HG03565 (cell line): ENCODE results near the gene LOXL1.
"Not testable (repeated sequence)": the region's sequence is repeated elsewhere in the genome, so short reads cannot be mapped to it uniquely, and the experiment has no call there.

Experiments
- ATAC-seq: cut with Tn5 transposase; IDR thresholded peaks from one replicate; pipeline ENCODE4 v1.9.1; 2021; ENCODE audit warnings: mild to moderate bottlenecking, moderate library complexity; ENCODE audit not compliant: unreplicated experiment

Gene LOXL1

GRCh38 chr15:73972984-73973682 is 46.9 kb downstream of the LOXL1 start:
- no peak for ATAC-seq

DNA sequence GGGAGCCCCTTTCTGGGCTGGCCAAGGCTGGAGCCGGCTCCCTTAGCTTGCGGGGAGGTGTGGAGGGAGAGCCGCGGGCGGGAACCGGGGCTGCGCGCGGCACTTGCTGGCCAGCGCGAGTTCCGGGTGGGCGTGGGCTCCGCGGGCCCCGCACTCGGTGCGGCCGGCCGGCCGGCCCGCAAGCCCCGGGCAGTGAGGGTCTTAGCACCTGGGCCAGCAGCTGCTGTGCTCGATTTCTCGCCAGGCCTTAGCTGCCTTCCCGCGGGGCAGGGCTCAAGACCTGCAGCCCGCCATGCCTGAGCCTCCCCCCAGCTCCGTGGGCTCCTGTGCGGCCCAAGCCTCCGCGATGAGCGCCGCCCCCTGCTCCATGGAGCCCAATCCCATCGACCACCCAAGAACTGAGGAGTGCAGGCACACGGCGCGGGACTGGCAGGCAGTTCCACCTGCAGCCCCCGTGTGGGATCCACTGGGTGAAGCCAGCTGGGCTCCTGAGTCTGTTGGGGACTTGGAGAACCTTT is 47.5 kb downstream of the LOXL1 start:
- not testable (repeated sequence) for ATAC-seq

DNA sequence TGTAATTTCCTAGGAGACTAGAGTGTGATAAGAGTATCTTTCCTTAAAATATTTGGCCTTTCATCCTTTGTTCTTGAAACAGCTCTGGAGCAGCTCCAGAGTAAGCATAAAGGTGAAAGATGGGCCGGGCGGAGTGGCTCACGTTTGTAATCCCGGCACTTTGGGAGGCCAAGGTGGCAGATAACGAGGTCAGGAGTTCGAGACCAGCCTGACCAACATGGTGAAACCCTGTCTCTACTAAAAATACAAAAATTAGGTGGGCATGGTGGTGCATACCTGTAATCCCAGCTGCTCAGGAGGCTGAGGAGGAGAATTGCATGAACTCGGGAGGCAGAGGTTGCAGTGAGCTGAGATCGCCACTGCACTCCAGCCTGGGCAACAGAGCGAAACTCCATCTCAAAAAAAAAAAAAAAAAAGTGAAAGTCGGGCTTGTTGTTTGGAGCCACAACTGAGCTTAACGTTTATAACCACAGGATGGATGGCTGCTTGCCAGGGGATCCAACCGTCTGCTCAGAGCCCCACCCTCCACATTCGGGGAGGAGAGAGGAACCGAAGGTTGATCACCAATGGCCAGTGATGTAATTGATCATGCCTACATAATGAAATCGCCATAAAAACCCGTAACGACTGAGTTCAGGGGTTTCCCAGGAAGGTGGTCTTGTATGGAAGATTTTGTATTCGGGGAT is 49.3 kb downstream of the LOXL1 start:
- ATAC-seq, result not testable (repeated sequence)

- no peak for ATAC-seq
Observed at GRCh38 chr15:73978896-73979295, 52.6 kb downstream of the LOXL1 start.

GRCh38 chr15:73979636-73980035 is 53.4 kb downstream of the LOXL1 start:
- ATAC-seq, result no peak

GRCh38 chr15:73981761-73982221 is 55.5 kb downstream of the LOXL1 start:
- ATAC-seq, result no peak

GRCh38 chr15:73982222-73982962 is 56.1 kb downstream of the LOXL1 start:
- ATAC-seq, result no peak

DNA sequence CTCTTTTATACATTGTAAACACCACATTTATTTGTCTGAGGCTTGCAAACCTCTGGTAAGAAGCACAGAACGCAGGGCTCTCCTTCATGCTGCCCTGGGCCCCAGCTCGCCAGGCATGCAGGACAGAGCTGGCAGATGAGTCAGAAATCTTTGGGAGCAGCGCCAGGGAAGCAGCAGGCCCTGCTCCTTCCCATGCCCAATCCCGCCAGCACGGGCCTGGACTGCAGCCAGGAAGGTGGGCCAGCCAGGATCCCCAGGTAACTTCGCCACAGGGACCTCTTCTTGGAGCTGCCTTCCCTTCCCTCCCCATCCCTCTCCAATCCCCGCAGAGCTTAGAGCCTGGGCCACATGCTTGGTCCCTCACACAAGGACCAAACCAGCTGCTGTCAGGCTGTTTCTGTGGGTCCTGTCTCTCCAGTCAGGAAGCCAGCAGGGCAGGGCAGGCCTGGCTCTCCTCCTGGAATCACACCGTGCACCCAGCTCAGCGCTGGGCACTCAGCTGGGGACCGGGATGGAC is 57.0 kb downstream of the LOXL1 start:
- no peak for ATAC-seq

- no peak for ATAC-seq
Observed at GRCh38 chr15:73983773-73984172, 57.5 kb downstream of the LOXL1 start.

- no peak for ATAC-seq
Observed at GRCh38 chr15:73984208-73984979, 58.1 kb downstream of the LOXL1 start.

DNA sequence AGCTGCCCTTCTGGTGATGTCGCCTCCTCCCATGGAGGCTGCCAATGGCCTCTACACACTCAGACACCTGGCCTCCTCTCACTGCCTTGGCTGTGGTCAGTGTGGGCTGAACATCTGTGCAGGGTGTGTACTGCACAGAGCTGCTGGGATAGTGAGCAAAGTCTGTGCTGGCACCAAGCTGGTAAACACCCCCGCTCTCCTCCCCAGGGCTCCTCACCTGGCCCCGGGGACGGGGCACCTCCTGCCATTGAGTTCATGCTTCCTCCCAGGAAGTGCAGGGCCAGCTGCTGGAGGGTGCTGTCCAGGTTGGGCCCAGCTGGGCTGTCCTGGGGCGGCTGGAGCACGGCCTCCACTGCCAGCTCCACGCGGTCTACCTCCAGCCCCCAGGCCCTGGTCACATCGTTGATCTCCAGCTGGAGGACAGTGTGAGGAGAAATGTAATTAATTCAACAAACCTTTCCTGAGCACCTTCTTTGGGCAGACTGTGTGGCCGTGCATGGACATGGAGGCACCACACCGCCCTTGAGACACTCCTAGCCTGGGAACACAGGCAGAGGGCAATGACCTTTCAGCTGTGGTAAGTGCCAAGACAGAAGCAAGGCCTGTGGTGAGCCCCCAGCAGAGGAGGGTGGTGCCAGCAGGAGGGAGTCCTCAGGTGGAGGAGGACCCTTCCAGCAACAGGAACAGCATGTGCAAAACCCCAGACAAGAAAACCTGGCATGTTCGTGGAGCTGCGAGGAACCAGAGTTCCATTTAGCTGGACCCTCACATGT is 59.0 kb downstream of the LOXL1 start:
- ATAC-seq, result no peak

DNA sequence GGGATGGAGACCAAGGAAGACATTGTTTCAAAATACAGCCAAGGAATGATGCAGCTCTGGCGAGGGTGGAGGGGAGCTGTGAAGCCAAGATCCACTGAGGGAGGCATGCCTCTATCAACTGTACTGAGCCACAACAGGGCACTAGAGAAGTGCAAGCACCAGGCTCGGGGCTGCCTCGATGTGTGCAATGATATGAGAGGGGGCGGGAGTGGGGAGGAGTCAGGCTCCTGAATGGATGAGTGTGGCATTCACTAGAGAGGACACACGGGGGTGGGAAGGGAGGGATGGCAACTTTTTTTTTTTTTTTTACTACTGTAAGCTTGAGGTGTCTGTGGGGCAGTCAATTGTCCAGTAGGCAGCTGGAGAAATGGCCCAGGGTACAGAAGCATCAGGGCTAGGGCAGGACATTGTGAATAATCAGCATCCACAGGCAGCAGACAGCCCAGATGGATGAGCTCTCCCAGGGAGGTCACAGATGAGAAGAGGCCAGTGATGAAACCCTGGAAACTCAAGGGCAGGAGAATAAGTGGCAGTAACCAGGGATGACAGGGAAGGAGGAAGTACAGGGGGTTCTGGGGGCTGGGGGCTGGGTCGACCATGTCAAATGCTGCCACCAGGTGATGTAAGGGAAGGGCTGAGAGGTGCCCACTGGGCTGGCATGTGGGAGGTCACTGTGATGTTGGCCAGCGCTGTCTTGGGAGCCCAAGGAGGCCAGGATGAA is 60.0 kb downstream of the LOXL1 start:
- no peak for ATAC-seq

- ATAC-seq, result no peak
Observed at GRCh38 chr15:73986776-73987056, 60.5 kb downstream of the LOXL1 start.

GRCh38 chr15:73987250-73987649 is 61.0 kb downstream of the LOXL1 start:
- ATAC-seq, result no peak

- no peak for ATAC-seq
Observed at GRCh38 chr15:73987681-73988444, 61.6 kb downstream of the LOXL1 start.

DNA sequence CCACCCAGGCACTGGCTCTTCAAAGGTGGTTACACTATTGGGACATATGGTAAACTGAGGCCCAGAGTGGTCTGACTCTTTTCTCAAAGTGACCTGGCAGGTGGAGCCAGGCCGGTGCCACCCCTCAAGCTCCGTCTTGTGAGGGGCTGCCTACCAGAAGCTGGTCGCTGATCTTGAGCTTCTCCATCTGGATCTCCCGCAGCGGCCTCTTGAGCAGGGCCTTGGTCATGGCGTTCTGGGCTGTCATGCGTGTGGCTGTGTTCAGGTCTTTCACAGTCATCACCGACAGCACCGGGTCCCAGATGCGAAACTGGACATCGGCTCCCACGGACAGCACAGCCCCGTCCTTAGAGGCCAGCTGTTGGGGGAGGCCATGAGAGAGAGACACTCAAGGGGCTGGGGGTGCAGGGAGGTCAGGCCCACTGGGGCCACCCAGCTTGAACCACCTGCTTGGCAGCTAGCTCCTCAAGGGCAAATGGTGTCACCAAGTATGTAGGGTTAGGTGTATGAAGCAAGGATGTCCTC is 62.2 kb downstream of the LOXL1 start:
- no peak for ATAC-seq

GRCh38 chr15:73989001-73989798 is 62.9 kb downstream of the LOXL1 start:
- no peak for ATAC-seq
